GM10847 (cell line): Measurements from ENCODE around the gene KCNG1.

Experiments
- POLR2A ChIP-seq: IDR thresholded peaks from 2 replicates; pipeline ENCODE4 v1.6.1; 2011; ENCODE audit not compliant: insufficient read length; ENCODE audit errors: extremely low read depth

KCNG1 gene

GRCh38 chr20:51023617-51024155 is 779 bp upstream of the KCNG1 start:
- no peak for TF ChIP-seq POLR2A

DNA sequence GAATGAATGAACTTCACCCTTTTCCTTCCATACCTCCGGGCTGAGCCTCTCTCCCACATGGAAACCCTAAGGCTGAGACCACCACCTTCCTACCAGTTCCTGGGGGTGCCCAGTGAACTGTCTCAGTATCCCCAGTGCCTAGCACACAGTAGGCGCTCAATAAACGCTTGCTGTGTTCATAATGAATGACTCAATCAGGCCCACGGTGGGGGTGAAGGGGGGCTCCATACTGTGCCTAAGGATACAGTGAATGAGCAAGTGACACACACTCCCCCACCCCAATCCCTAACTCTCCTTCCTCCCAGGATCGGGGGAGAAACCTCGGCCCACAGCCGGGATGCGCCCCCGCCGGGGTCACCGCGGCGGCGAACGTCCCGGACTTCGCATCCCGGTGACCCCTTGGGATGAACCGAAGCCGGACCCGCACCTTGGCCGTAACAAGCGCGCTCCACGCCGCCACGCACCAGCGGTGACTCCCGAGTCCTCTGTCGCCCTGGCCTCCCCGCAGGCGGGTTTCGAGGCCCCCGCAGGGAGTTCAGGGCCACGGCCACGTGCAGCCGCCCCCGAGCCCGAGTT is 592 bp downstream of the KCNG1 start:
- no peak for TF ChIP-seq POLR2A

- TF ChIP-seq POLR2A = no peak
Measured at GRCh38 chr20:51021067-51022025, 1.6 kb downstream of the KCNG1 start.

GRCh38 chr20:51020657-51021056 is 2.2 kb downstream of the KCNG1 start:
- TF ChIP-seq POLR2A = no peak

DNA sequence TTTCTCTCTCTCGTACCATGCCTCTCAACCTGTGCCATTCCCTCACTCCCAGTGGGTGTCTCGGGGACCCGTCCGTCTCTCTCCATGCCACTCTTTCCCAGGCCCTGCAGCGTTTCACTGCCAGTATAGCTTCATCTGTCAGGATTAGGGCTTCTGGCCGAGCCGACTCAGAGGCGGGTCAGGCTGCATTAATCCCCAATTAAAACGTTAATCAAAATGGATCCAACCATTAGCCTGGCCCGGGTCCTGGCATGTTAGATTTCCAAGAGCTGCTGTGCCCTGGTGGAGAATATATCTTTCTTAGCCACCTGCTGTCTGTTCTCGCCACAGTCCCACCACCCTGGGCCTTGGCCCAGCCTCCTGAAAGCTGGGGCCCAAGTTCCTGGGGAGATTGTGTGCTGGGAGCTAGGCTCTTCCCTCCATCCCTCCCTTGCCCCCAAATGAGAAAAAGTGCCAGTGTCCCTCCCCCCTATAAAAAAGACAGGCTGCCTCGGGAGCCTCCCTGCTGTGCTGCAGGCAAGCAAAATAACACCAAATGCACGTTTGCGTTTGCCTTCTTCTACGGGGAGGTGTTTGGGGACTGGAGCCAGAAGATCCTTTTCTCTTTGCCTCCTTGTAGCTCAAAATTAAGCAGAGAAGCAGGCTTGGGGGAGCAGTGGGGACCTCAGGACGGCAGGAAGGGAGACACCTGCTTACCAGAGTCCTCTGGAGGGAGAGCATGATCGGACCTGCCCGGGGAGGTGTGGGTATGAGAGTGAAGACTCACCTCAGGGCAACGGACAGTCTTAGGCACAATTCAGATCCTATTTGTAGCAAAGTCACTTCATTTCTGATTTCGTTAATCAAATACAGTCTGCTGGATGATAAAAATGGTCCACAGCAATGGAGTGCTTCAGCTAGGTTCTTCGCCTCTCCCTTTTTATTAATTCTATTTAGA is 3.0 kb downstream of the KCNG1 start:
- TF ChIP-seq POLR2A = no peak

DNA sequence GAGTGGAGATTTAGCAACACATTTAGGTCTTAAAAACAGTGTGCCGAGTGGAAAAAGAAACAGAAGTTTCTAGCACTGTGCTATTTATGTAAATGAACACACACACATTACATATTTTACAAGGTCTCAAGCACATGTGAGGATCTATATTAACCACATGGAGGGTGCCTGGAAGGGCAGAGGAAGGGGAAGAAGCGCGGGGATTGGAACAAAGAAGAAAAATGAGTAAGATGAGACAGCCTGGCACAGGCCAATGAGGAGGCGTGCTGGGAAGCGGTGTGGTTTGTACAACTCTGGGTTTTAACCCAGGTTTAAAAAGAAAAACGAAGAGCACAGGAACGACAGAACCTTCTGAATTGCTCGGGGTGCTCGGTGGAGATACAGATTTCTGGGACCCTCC is 5.7 kb downstream of the KCNG1 start:
- no peak for TF ChIP-seq POLR2A

GRCh38 chr20:51016521-51016920 is 6.4 kb downstream of the KCNG1 start:
- TF ChIP-seq POLR2A = no peak

DNA sequence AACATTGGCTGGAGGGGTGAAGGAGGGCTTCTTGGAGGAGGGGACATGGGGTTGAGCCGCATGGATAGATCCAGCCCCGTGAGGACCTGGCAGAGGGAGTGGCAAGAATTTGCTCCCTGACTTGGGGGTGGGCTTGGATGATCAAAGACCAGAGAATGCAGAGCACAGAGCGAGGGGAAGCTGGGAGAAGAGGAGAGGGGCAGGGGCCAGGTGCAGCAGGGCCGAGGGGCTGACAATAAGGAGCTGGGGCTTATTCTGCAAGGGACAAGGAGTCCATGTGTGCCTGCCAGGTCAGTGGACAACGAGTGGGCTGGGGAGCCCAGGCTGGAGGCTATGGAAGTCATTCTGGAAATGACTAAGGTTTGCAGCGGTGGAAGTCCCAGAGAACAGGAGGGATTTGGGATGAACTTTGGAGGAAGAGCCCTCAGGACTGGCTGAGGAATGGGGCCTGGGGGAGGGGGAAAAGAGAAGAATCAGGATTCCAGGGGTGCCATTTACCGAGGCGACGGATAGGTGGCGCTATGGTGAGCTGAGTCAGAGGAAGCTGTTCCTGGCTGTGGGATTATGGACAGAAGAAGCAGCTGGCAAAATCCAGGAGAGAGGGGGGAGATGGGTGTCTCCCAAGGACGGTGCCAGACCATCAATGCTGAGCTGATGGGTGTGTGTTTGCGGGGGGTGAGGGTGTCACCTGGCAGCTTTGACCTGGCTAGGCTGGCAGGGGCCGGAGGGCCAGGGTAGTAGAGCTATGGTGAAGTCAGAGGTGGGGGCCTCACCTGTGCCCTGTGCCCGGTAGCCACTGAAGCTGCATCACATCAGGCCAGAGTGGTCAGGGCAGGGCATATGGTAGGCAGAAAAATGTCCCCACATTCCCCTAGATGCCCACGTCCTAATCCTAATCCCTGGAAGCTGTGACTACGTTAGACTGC is 7.8 kb downstream of the KCNG1 start:
- no peak for TF ChIP-seq POLR2A

DNA sequence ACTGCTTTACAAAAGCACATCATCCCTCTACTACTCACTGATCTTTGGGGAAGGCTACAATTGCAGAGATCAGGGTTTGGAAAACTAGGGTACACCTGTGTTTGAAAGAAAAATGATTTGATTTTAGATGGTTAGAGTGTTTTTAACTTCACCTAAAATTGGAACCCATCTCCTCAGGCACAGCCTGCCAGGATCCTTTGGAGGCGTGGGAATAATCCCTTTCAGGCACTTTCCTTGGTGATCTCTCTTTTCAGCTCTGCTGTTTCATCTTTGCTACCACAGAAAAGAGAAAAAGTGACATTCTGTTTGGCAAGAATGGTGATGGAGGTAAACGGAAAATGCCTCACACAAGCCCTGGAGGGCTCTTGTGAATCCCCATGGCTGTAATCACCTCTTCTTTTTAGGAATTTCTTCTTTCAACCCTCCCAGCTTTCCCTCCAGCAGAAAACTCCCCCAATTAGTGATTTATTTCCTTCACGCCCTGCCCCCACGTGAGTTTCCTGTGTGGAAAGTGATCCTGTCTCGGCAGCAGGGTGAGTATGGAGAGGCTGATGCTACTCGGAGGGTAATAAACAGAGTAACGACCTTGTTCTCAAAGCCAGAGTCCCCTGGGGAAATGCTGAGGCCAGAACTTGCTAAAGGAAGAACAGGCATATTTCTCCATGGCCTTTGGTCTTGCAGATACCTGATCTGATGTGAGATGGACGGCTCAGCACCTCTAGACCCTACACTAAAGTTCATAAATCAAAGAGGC is 9.2 kb downstream of the KCNG1 start:
- no peak for TF ChIP-seq POLR2A

DNA sequence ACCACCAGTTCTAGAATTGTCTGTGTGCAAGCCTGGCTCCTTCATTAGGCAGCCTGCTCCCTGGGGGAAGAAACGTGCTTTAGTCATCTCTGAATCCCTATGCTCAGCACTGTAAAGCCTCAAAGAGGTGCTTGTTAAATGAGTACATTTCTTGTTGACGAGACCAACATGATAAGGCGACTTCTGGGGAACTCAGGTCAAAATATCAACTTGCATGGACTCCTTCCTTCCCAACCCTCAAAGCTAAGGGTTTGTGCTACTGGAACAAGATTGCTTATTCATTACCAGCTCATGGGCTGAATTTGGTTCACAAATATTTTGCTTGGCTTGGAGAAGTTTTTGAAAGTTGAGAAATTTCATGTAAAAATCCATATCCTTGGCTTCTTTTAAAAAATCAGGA is 10.6 kb downstream of the KCNG1 start:
- no peak for TF ChIP-seq POLR2A

GRCh38 chr20:51011479-51011878 is 11.4 kb downstream of the KCNG1 start:
- no peak for TF ChIP-seq POLR2A

DNA sequence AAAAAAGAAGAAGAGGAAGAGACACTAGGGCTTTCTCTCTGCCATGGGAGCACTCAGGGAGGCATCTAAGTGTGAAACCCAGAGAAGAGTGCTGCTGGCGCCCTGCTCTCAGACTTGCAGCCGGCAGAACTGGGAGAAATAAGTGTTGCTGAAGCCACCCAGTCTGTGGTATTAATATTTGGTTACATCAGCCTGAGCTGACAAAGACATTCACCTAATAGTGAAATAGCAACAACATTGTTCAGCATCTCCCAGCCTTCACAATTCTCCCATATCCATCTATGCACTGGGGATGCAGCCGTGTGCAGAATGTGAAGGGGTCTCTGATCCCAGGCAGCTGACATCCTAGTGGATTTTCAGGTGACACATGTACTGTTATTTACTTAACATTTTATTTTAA is 12.0 kb downstream of the KCNG1 start:
- TF ChIP-seq POLR2A = no peak

DNA sequence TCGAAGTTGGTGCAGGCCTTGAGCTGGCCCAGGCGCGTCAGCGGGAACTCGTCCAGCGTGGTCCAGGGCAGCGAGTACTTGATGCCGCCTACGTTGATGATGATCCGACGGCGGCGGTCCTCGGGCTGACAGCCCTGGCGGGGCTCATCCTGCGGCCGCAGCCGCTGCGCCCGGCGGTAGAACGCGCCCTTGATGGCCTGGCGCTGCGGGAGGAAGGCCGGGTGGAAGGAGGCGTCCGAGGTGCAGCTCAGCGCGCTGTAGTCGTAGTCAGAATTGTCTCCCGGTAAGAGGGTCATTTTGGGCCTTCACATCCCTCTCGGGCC is 12.9 kb downstream of the KCNG1 start:
- TF ChIP-seq POLR2A = no peak
